H1 (cell line): ENCODE measurements around the gene MAD2L1. TPM values are rescaled to one million over a fixed set of nuclear protein-coding genes. Genes with fewer than 3 reads are reported as not detected.

Experiments used
- CTCF ChIA-PET: fragments of 300-600 bp; sonication (Branson Sonifier 250); formaldehyde crosslinking; loops from one replicate; lab custom pipeline; 2021; ENCODE audit not compliant: partially characterized antibody; lab: Charles Lee
- POLR2A ChIA-PET: fragments of 300-600 bp; sonication (Branson Sonifier 250); formaldehyde crosslinking; loops from one replicate; lab custom pipeline; 2021; ENCODE audit warnings: inconsistent platforms; ENCODE audit not compliant: partially characterized antibody; lab: Charles Lee
- DNase-seq, 2 experiments: peaks; one replicate each; pipeline versions ENCODE4 v3.0.0 to v3.0.0-alpha.2; 2010 to 2022; ENCODE audit warnings: low spot score in 2 of 2, low read depth in 1 of 2, mixed read lengths in 1 of 2
- FAIRE-seq: peaks from 2 replicates; lab custom pipeline; 2011; peaks lifted over from hg19 to GRCh38; lab: Jason Lieb, UNC
- H2AFZ ChIP-seq: 2 replicates; pipeline ENCODE4 v1.8.1; 2012; ENCODE audit warnings: low read length, inconsistent platforms
- H2AK5ac ChIP-seq: 2 replicates; pipeline ENCODE4 v1.6.1; 2013; ENCODE audit warnings: low read depth, low read length
- H2BK120ac ChIP-seq: replicated peaks from 2 replicates; pipeline ENCODE3; 2013; ENCODE audit warnings: low read depth, low read length, inconsistent platforms
- H2BK12ac ChIP-seq: 2 replicates; pipeline ENCODE4 v1.6.1; 2013; ENCODE audit warnings: low read depth, low read length
- H2BK15ac ChIP-seq: 2 replicates; pipeline ENCODE4 v1.6.1; 2013; ENCODE audit warnings: low read length
- H2BK20ac ChIP-seq: 2 replicates; pipeline ENCODE4 v1.6.1; 2013; ENCODE audit warnings: low read length
- H2BK5ac ChIP-seq: 2 replicates; pipeline ENCODE4 v1.6.1; 2013; ENCODE audit warnings: low read depth, low read length
- H3K14ac ChIP-seq: 2 replicates; pipeline ENCODE4 v1.6.1; 2013; ENCODE audit warnings: inconsistent platforms; ENCODE audit not compliant: insufficient read length
- H3K18ac ChIP-seq: 2 replicates; pipeline ENCODE4 v1.6.1; 2013; ENCODE audit warnings: low read length; ENCODE audit errors: extremely low read depth
- H3K23ac ChIP-seq: 2 replicates; pipeline ENCODE4 v1.6.1; 2013; ENCODE audit warnings: inconsistent platforms; ENCODE audit not compliant: insufficient read length
- H3K23me2 ChIP-seq: 2 replicates; pipeline ENCODE4 v1.6.1; 2013; ENCODE audit warnings: low read depth, low read length
- H3K27ac ChIP-seq: 2 replicates; pipeline ENCODE4 v1.6.1; 2011; ENCODE audit warnings: low read depth, low read length, inconsistent platforms
- H3K27me3 ChIP-seq, 4 experiments: replicated peaks in 1 of 4; 1 replicate in 1 of 4; 2 replicates in 3 of 4; pipeline versions ENCODE4 v1.6.1 to v1.8.1; 2011 to 2013; ENCODE audit warnings: low read length in 3 of 4, mild to moderate bottlenecking in 3 of 4, inconsistent platforms in 2 of 4, mixed read lengths in 2 of 4, moderate library complexity in 1 of 4; ENCODE audit not compliant: control insufficient read depth in 3 of 4, insufficient read depth in 3 of 4; ENCODE audit errors: extremely low read depth in 1 of 4
- H3K36me3 ChIP-seq, 4 experiments: 2 replicates each; pipeline versions ENCODE4 v1.6.1 to v1.8.1; 2011 to 2013; ENCODE audit warnings: mild to moderate bottlenecking in 4 of 4, low read length in 3 of 4, moderate library complexity in 2 of 4, control low read depth in 1 of 4, inconsistent platforms in 1 of 4; ENCODE audit not compliant: insufficient read depth in 4 of 4, control insufficient read depth in 2 of 4
- H3K4ac ChIP-seq: replicated peaks from 2 replicates; pipeline ENCODE3; 2013; ENCODE audit warnings: low read length, low read depth, mixed read lengths, inconsistent platforms; ENCODE audit not compliant: insufficient read length
- H3K4me1 ChIP-seq, 4 experiments: replicated peaks in 1 of 4; 1 replicate in 1 of 4; 2 replicates in 3 of 4; pipeline versions ENCODE4 v1.6.1 to v1.8.1; 2011 to 2013; ENCODE audit warnings: low read length in 3 of 4, inconsistent platforms in 2 of 4, mixed read lengths in 1 of 4; ENCODE audit not compliant: insufficient read depth in 4 of 4, control insufficient read depth in 3 of 4
- H3K4me2 ChIP-seq, 2 experiments: 2 replicates each; pipeline versions ENCODE4 v1.6.1 to v1.8.1; 2011 to 2013; ENCODE audit warnings: low read depth in 2 of 2, low read length in 2 of 2, control low read depth in 1 of 2, inconsistent platforms in 1 of 2, mild to moderate bottlenecking in 1 of 2; ENCODE audit not compliant: insufficient read depth in 1 of 2
- H3K4me3 ChIP-seq, 4 experiments: fragments of 200-600, 300-600 bp in 1 of 4; sonication (generic), shearing (Covaris generic), sonication (Bioruptor Twin) in 1 of 4; 2 replicates each; pipeline versions ENCODE4 v1.5.1 to v1.8.1; 2011 to 2016; ENCODE audit warnings: low read length in 4 of 4, low read depth in 3 of 4, control low read depth in 2 of 4, inconsistent platforms in 2 of 4, mild to moderate bottlenecking in 2 of 4, mixed read lengths in 1 of 4, moderate library complexity in 1 of 4; ENCODE audit not compliant: insufficient read depth in 2 of 4; ENCODE audit errors: extremely low read depth in 1 of 4
- H3K56ac ChIP-seq: replicated peaks from 2 replicates; pipeline ENCODE3; 2013; ENCODE audit warnings: low read depth, mild to moderate bottlenecking, mixed read lengths, low read length, inconsistent platforms; ENCODE audit not compliant: insufficient read length
- H3K79me1 ChIP-seq: 2 replicates; pipeline ENCODE4 v1.6.1; 2013; ENCODE audit warnings: low read depth, low read length, control low read depth
- H3K79me2 ChIP-seq, 2 experiments: 2 replicates each; pipeline versions ENCODE4 v1.6.1 to v1.8.1; 2012 to 2013; ENCODE audit warnings: low read length in 2 of 2, mild to moderate bottlenecking in 2 of 2, inconsistent platforms in 1 of 2; ENCODE audit not compliant: insufficient read depth in 2 of 2, control insufficient read depth in 1 of 2
- H3K9ac ChIP-seq, 4 experiments: replicated peaks in 1 of 4; 1 replicate in 1 of 4; 2 replicates in 3 of 4; pipeline versions ENCODE4 v1.6.1 to v1.8.1; 2011 to 2013; ENCODE audit warnings: low read depth in 3 of 4, low read length in 3 of 4, control low read depth in 2 of 4, mild to moderate bottlenecking in 2 of 4, moderate library complexity in 2 of 4, inconsistent platforms in 1 of 4; ENCODE audit errors: extremely low read depth in 1 of 4
- H3K9me3 ChIP-seq, 2 experiments: 2 replicates each; pipeline versions ENCODE4 v1.6.1 to v1.8.1; 2012 to 2013; ENCODE audit warnings: mild to moderate bottlenecking in 2 of 2, moderate library complexity in 2 of 2, control low read depth in 1 of 2, inconsistent platforms in 1 of 2, low read depth in 1 of 2, low read length in 1 of 2, mixed read lengths in 1 of 2; ENCODE audit not compliant: insufficient read depth in 2 of 2
- H4K20me1 ChIP-seq, 2 experiments: replicated peaks in 1 of 2; 2 replicates each; pipeline versions ENCODE3 to v1.8.1; 2011 to 2013; ENCODE audit warnings: inconsistent platforms in 2 of 2, low read length in 2 of 2, mild to moderate bottlenecking in 1 of 2; ENCODE audit not compliant: insufficient read depth in 2 of 2, control insufficient read depth in 1 of 2
- H4K5ac ChIP-seq: 2 replicates; pipeline ENCODE4 v1.6.1; 2013; ENCODE audit warnings: low read length, low read depth, mixed read lengths, inconsistent platforms; ENCODE audit not compliant: insufficient read length
- H4K8ac ChIP-seq: 2 replicates; pipeline ENCODE4 v1.8.0; 2013; ENCODE audit warnings: mild to moderate bottlenecking, moderate library complexity, low read length, inconsistent platforms; ENCODE audit not compliant: insufficient read depth; ENCODE audit errors: extremely low read depth
- H4K91ac ChIP-seq: replicated peaks from 2 replicates; pipeline ENCODE3; 2013; ENCODE audit warnings: low read length, mixed read lengths, inconsistent platforms; ENCODE audit not compliant: insufficient read length
- CHD2 ChIP-seq: IDR thresholded peaks from 2 replicates; pipeline ENCODE4 v1.6.1; 2012; ENCODE audit warnings: low read length, improper control_type of control experiment
- EZH2 ChIP-seq: fragments of 200-600 bp; sonication (generic); IDR thresholded peaks from 2 replicates; pipeline ENCODE4 v1.7.1; 2012; ENCODE audit warnings: low read depth, mild to moderate bottlenecking, moderate library complexity, low read length, inconsistent platforms; ENCODE audit not compliant: severe bottlenecking
- FOSL1 ChIP-seq: IDR thresholded peaks from 2 replicates; pipeline ENCODE4 v1.6.1; 2011; ENCODE audit warnings: mild to moderate bottlenecking, low read depth, low read length, moderate library complexity; ENCODE audit not compliant: insufficient read depth
- JUND ChIP-seq: IDR thresholded peaks from 2 replicates; pipeline ENCODE4 v1.6.1; 2011; ENCODE audit warnings: mild to moderate bottlenecking, improper control_type of control experiment, low read length
- KDM1A ChIP-seq: fragments of 200-600, 300-600 bp; sonication (generic); IDR thresholded peaks from 2 replicates; pipeline ENCODE4 v1.7.1; 2016; ENCODE audit warnings: mild to moderate bottlenecking, low read length, borderline replicate concordance
- MAFK ChIP-seq: IDR thresholded peaks from 2 replicates; pipeline ENCODE4 v1.6.1; 2012; ENCODE audit warnings: low read depth, mild to moderate bottlenecking, improper control_type of control experiment, low read length
- NRF1 ChIP-seq: IDR thresholded peaks from 2 replicates; pipeline ENCODE4 v1.6.1; 2011; ENCODE audit warnings: mild to moderate bottlenecking, low read depth, low read length, improper control_type of control experiment
- SP1 ChIP-seq: IDR thresholded peaks from 2 replicates; pipeline ENCODE4 v1.6.1; 2011; ENCODE audit warnings: low read depth, low read length
- YY1 ChIP-seq: IDR thresholded peaks from 2 replicates; pipeline ENCODE4 v1.6.1; 2011; ENCODE audit warnings: low read depth, mild to moderate bottlenecking, low read length
- WGBS, 2 experiments: shearing (Covaris generic) in 1 of 2; methylation state at CpG; one replicate each; pipeline versions ENCODE4 v1.1.6 to v1.1.7; 2013 to 2015; ENCODE audit warnings: low lambda C conversion rate in 2 of 2, mixed read lengths in 2 of 2, inconsistent platforms in 1 of 2, low coverage in 1 of 2, missing lambda C conversion rate in 1 of 2; ENCODE audit not compliant: insufficient replicate concordance in 2 of 2, insufficient coverage in 1 of 2, insufficient read length in 1 of 2; ENCODE audit errors: extremely low coverage in 1 of 2, missing lambda C conversion rate in 1 of 2; 5-methylcytosine and 5-hydroxymethylcytosine counted together
- polyA plus RNA-seq, 7 experiments: library from polyadenylated mRNA; depleted of rRNA in 3 of 7; stranded (reverse) in 5 of 7; unstranded in 2 of 7; fragments of >200 nt in 5 of 7; fragments of 200-250 nt in 2 of 7; gene quantifications; 1 replicate in 5 of 7; 2 replicates in 1 of 7; 4 replicates in 1 of 7; pipeline versions ENCODE4 v1.2.1 to v1.2.3, GENCODE V29; 2011 to 2013; ENCODE audit warnings: missing spikeins in 2 of 7, mixed read lengths in 2 of 7
- total RNA-seq: library from RNA; stranded (reverse); fragmentation: NEBNext Ultra II Directional; extraction: Animal tissue kit (Norgen Biotek cat#: 25700); gene quantifications from 2 replicates; pipeline ENCODE4 v1.2.1, GENCODE V29; 2021

Gene MAD2L1
- total and polyA plus RNA-seq, 2 of the 8 experiments (the other 6 are each of a cell fraction or from before 2014, with no cell fraction given), result 51.1 to 88.1 TPM

DNA sequence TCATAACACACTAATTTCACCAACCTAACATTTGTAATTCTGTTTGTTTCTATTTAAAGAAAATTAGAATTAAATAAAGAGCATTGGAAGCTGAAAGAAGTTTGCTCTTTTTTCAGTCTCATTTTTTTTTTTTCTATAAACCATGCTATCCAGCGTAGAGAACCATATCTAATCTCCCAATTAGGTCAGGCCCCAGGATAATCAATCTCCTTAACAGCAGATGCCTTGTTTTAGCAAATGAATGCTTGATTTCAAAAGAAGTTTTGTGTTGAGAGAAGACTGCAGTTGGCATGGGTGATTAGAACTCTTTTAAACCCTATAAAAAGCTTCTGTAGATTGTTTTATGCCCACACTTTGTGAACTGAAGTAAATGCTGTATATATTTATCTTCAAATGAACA is 15.6 kb upstream of the MAD2L1 start:
- Histone ChIP-seq H3K4me3 (no peak overlapping the region), H2BK5ac (no peak overlapping the region), H2BK15ac (no peak overlapping the region), H3K4me2 (no peak overlapping the region), H4K5ac (no peak overlapping the region), H3K36me3 (no peaks in the 10 kb centered on the region), H2BK120ac (no peak overlapping the region), H3K4me1 (peaks cover 0 to 3% (median 0%) of the 10 kb centered on the region in 4 experiments; a peak in 3 of 7 replicates), H3K79me1 (no peaks in the 10 kb centered on the region), H4K8ac (no peak overlapping the region), H3K56ac (no peak overlapping the region), H3K9ac (no peak overlapping the region), H3K9me3 (no peaks in the 10 kb centered on the region), H3K79me2 (no peaks in the 10 kb centered on the region), H3K14ac (no peak overlapping the region), H3K27ac (no peak overlapping the region), H3K27me3 (no peaks in the 10 kb centered on the region), H3K23me2 (no peaks in the 10 kb centered on the region; the same call in 1 of the 2 replicates), H3K4ac (no peak overlapping the region), H2AFZ (no peak overlapping the region), H2AK5ac (no peak overlapping the region), H2BK12ac (no peak overlapping the region), H3K23ac (no peak overlapping the region), H3K18ac (no peak overlapping the region), H4K91ac (no peak overlapping the region), H2BK20ac (no peak overlapping the region), H4K20me1 (no peaks in the 10 kb centered on the region)
- ChIA-PET CTCF (interaction anchor here (1.1 kb wide), 1 partner anchor 24 kb away, joined by 3 read pairs; no protein-coding TSS in a partner anchor), POLR2A (no interaction called here)
- DNase-seq, result no peak
- 59% methylated on average over 1 of the region's 1 CpG; no CpG with 5 or more reads in 1 of the 2 experiments for WGBS, 2 experiments
- FAIRE-seq, result no peak
- TF ChIP-seq CHD2, result no peak
- no peak for TF ChIP-seq EZH2
- no peak for TF ChIP-seq YY1
- no peak for TF ChIP-seq SP1
- TF ChIP-seq KDM1A, result no peak
- no peak for TF ChIP-seq MAFK
- no peak for TF ChIP-seq JUND
- no peak for TF ChIP-seq NRF1
- TF ChIP-seq FOSL1, result no peak
